K562 (cell line): ENCODE measurements around the gene CBX2. TPM values are rescaled to one million over a fixed set of nuclear protein-coding genes. Genes with fewer than 3 reads are reported as not detected.

Experiments
- ATAC-seq: fragments of 200-7000 bp; cut with Tn5 transposase; 3 replicates; pipeline ENCODE4 v1.9.1; 2020; ENCODE audit warnings: moderate library complexity
- BruUV-seq: library from RNA; stranded (reverse); fragments of 400-500 nt; replicated peaks from 2 replicates; lab custom pipeline; 2021; lab: Mats Ljungman, UMichigan
- CTCF ChIA-PET: fragments of 300-600 bp; formaldehyde crosslinking; extraction: SDS; loops from one replicate; lab custom pipeline; 2021; ENCODE audit warnings: low intra/inter-chr PET ratio; lab: Yijun Ruan, JAX
- POLR2A ChIA-PET: fragments of 300-600, 350-650 bp; sonication (Branson Sonifier 250); formaldehyde crosslinking; extraction: SDS; loops from one replicate; lab custom pipeline; 2021; ENCODE audit warnings: antibody characterized with exemption, inconsistent platforms; lab: Yijun Ruan, JAX
- DNase-seq, 4 experiments: peaks; one replicate each; pipeline versions ENCODE4 v3.0.0 to v3.0.0-alpha.2; 2011 to 2018; ENCODE audit warnings: low spot score in 3 of 4, mixed read lengths in 3 of 4; ENCODE audit errors: extremely low read depth in 1 of 4
- FAIRE-seq: peaks from 2 replicates; lab custom pipeline; 2011; peaks lifted over from hg19 to GRCh38; lab: Jason Lieb, UNC
- H2AFZ ChIP-seq: 2 replicates; pipeline ENCODE4 v1.6.0; 2011; ENCODE audit warnings: low read depth, low read length, control low read depth, inconsistent platforms
- H3K27ac ChIP-seq: fragments of 200-600 bp; 3 replicates; pipeline ENCODE4 v1.8.0; 2011; ENCODE audit warnings: low read depth, mild to moderate bottlenecking, control low read depth, inconsistent platforms, low read length, moderate library complexity, mixed read lengths; ENCODE audit errors: extremely low read depth
- H3K27me3 ChIP-seq, 2 experiments: fragments of 300-600 bp in 1 of 2; 2 replicates in 1 of 2; 3 replicates in 1 of 2; pipeline versions ENCODE4 v1.6.0 to v1.8.0; 2011; ENCODE audit warnings: inconsistent platforms in 2 of 2, low read length in 2 of 2, mild to moderate bottlenecking in 1 of 2, mixed read lengths in 1 of 2, moderate library complexity in 1 of 2; ENCODE audit not compliant: control insufficient read depth in 2 of 2, insufficient read depth in 2 of 2
- H3K36me3 ChIP-seq: fragments of 300-600 bp; 3 replicates; pipeline ENCODE4 v1.8.0; 2011; ENCODE audit warnings: mild to moderate bottlenecking, low read length, inconsistent platforms; ENCODE audit not compliant: control insufficient read depth, insufficient read depth
- H3K4me1 ChIP-seq, 2 experiments: fragments of 200-600 bp in 1 of 2; replicated peaks in 1 of 2; 2 replicates in 1 of 2; 3 replicates in 1 of 2; pipeline versions ENCODE4 v1.5.1 to v1.8.0; 2011; ENCODE audit warnings: inconsistent platforms in 2 of 2, low read length in 2 of 2, mild to moderate bottlenecking in 1 of 2, mixed read lengths in 1 of 2, moderate library complexity in 1 of 2; ENCODE audit not compliant: control insufficient read depth in 2 of 2, insufficient read depth in 2 of 2
- H3K4me2 ChIP-seq: 2 replicates; pipeline ENCODE4 v1.6.1; 2011; ENCODE audit warnings: low read length, control low read depth, inconsistent platforms, mixed read lengths; ENCODE audit not compliant: insufficient read depth
- H3K4me3 ChIP-seq: fragments of 200-600 bp; sonication (generic), shearing (Covaris generic); 2 replicates; pipeline ENCODE4 v1.5.1; 2016; ENCODE audit warnings: control low read depth, inconsistent platforms
- H3K79me2 ChIP-seq: fragments of 200-600 bp; 3 replicates; pipeline ENCODE4 v1.8.0; 2011; ENCODE audit warnings: low read length, inconsistent platforms; ENCODE audit not compliant: control insufficient read depth, insufficient read depth
- H3K9ac ChIP-seq, 2 experiments: 2 replicates each; pipeline versions ENCODE4 v1.6.0 to v1.6.1; 2011; ENCODE audit warnings: low read depth in 2 of 2, low read length in 2 of 2, control low read depth in 1 of 2, inconsistent platforms in 1 of 2, mild to moderate bottlenecking in 1 of 2, mixed read lengths in 1 of 2; ENCODE audit not compliant: insufficient read depth in 1 of 2
- H3K9me1 ChIP-seq: one replicate; pipeline ENCODE4 v1.6.0; 2011; ENCODE audit warnings: inconsistent platforms, mild to moderate bottlenecking, low read length, moderate library complexity; ENCODE audit not compliant: control insufficient read depth, insufficient read depth
- H3K9me3 ChIP-seq: replicated peaks from 2 replicates; pipeline ENCODE4 v1.5.1; 2011; ENCODE audit warnings: low read depth, low read length, inconsistent platforms; ENCODE audit not compliant: control insufficient read depth, insufficient read depth
- H4K20me1 ChIP-seq: replicated peaks from 2 replicates; pipeline ENCODE4 v1.6.1; 2011; ENCODE audit warnings: low read length, inconsistent platforms, mixed read lengths; ENCODE audit not compliant: control insufficient read depth, insufficient read depth
- CBFB ChIP-seq: sonication (generic); formaldehyde crosslinking; IDR thresholded peaks from 2 replicates; pipeline ENCODE4 v1.4.0; 2020; ENCODE audit warnings: mild to moderate bottlenecking, missing genetic modification reagents
- CREM ChIP-seq: IDR thresholded peaks from 2 replicates; pipeline ENCODE4 v1.6.1; 2014; ENCODE audit warnings: antibody characterized with exemption, low read depth
- FUS ChIP-seq: fragments of 200-400 bp; formaldehyde crosslinking; optimal IDR thresholded peaks from 2 replicates; pipeline ENCODE3; 2017; ENCODE audit warnings: low read depth, low read length
- HMGN3 ChIP-seq: IDR thresholded peaks from 2 replicates; pipeline ENCODE4 v1.6.1; 2011; ENCODE audit warnings: borderline replicate concordance, low read depth, mild to moderate bottlenecking, mixed read lengths, low read length; ENCODE audit not compliant: insufficient read length; ENCODE audit errors: extremely low read depth
- KLF1 ChIP-seq: fragments of 450-650 bp; IDR thresholded peaks from 2 replicates; pipeline ENCODE4 v1.6.1; 2016; ENCODE audit warnings: missing genetic modification characterization, missing compliant biosample characterization
- NFYB ChIP-seq: IDR thresholded peaks from 2 replicates; pipeline ENCODE4 v1.6.1; 2011; ENCODE audit warnings: mild to moderate bottlenecking, moderate library complexity; ENCODE audit not compliant: insufficient read length; ENCODE audit errors: extremely low read depth
- RCOR1 ChIP-seq, 2 experiments: IDR thresholded peaks; 2 replicates each; pipeline ENCODE4 v1.6.1; 2012; ENCODE audit warnings: low read depth in 2 of 2, low read length in 2 of 2, borderline replicate concordance in 1 of 2, improper control_type of control experiment in 1 of 2
- ZBTB8A ChIP-seq: fragments of 450-650 bp; IDR thresholded peaks from 2 replicates; pipeline ENCODE4 v1.6.1; 2018; ENCODE audit warnings: mild to moderate bottlenecking, moderate library complexity; ENCODE audit not compliant: partially characterized antibody
- WGBS: fragments of 100-300 bp; shearing (Covaris generic); methylation state at CpG from one replicate; pipeline ENCODE4 v1.1.6; 2016; ENCODE audit warnings: low coverage, mixed read lengths; ENCODE audit not compliant: insufficient coverage; ENCODE audit errors: missing lambda C conversion rate; 5-methylcytosine and 5-hydroxymethylcytosine counted together
- in situ Hi-C: fragments of 300-500 bp; cut with MboI; formaldehyde crosslinking; loops from 4 replicates; pipeline ENCODE4 v1.15.0; 2018; ENCODE audit warnings: inconsistent platforms, mixed read lengths
- intact Hi-C: fragments of 100-400 bp; cut with micrococcal nuclease; formaldehyde crosslinking; loops from 2 replicates; pipeline ENCODE4 v1.14.2; 2022
- polyA plus RNA-seq, 8 experiments: library from polyadenylated mRNA; depleted of rRNA in 4 of 8; stranded (reverse) in 5 of 8; unstranded in 3 of 8; fragments of >200 nt; fragmentation: Nextera tagmentation in 2 of 8; fragmentation: Illumina TruSeq in 1 of 8; extraction: Ambion mirVana in 2 of 8; extraction: Trizol in 1 of 8; gene quantifications; 2 replicates each; pipeline versions ENCODE4 v1.2.1 to v1.2.3, GENCODE V29; 2011 to 2014; ENCODE audit warnings: inconsistent platforms in 1 of 8, missing spikeins in 1 of 8
- total RNA-seq, 7 experiments: library from RNA; depleted of rRNA in 6 of 7; stranded (reverse); fragments of >200 nt in 6 of 7; fragmentation: Illumina TruSeq in 2 of 7; extraction: Trizol in 2 of 7; gene quantifications; 2 replicates each; pipeline versions ENCODE4 v1.2.1 to v1.2.3, GENCODE V29; 2011 to 2021; ENCODE audit warnings: low replicate concordance in 1 of 7
- TF ChIP-seq, protein P1 (sequence below): fragments of 250-450 bp; sonication (Bioruptor Pico); IDR thresholded peaks from 2 replicates; pipeline ENCODE4 v1.8.0; 2022; ENCODE audit warnings: inconsistent platforms
- TF ChIP-seq, protein P2 (sequence below), 3 experiments: fragments of 200-800 bp in 1 of 3; fragments of 250-450 bp in 1 of 3; fragments of 450-650 bp in 1 of 3; sonication (Bioruptor Pico) in 1 of 3; sonication (Bioruptor generic) in 1 of 3; formaldehyde crosslinking in 1 of 3; IDR thresholded peaks; 2 replicates each; pipeline versions ENCODE4 v1.6.1 to v1.8.0; 2016 to 2022; ENCODE audit warnings: mild to moderate bottlenecking in 2 of 3, missing genetic modification characterization in 2 of 3, missing compliant biosample characterization in 1 of 3, moderate library complexity in 1 of 3
- TF ChIP-seq, protein P3 (sequence below): fragments of 450-650 bp; IDR thresholded peaks from 2 replicates; pipeline ENCODE4 v1.6.1; 2017; ENCODE audit warnings: antibody characterized with exemption

Gene CBX2
- total and polyA plus RNA-seq, 9 of the 15 experiments (the other 6 are each of a cell fraction or from before 2014, with no cell fraction given) = 0.66 to 26.9 (median 13.9) TPM

DNA sequence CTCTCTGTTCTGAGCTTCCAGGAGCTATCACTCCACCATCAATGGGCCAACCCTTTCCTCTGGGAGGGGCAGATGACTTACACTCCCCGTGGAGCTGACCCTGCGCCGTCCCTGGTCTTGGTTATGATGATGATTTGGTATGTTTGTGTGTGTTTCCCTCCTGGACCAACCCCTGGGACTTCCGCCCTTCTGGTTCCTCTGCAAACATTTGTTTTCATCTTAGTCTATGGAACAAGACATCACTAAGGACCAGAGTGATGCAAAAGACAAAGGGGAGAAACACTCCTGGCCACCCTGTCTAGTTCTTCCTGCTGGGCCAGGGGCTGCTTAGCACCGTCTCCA is 47.6 kb downstream of the CBX2 start:
- Histone ChIP-seq H4K20me1 (no peaks in the 10 kb centered on the region), H3K9me1 (no peaks in the 10 kb centered on the region), H3K4me3 (peak overlapping the region; percentile 44), H3K79me2 (peaks cover 32% of the 10 kb centered on the region), H3K4me2 (peak overlapping the region; percentile 90), H3K27me3 (no peaks in the 10 kb centered on the region), H2AFZ (peak overlapping the region; percentile 75; the same call in 1 of the 2 replicates), H3K36me3 (no peaks in the 10 kb centered on the region), H3K4me1 (peaks cover 66 to 75% of the 10 kb centered on the region in 2 experiments), H3K9ac (peak overlapping the region; percentile 77 to 87), H3K9me3 (no peaks in the 10 kb centered on the region), H3K27ac (peak overlapping the region; percentile 87)
- POLR2A ChIA-PET = interaction anchor here (0.6 to 17.8 kb wide), 4 partner anchors 10 to 31 kb away, joined by 3 to 386 read pairs (median 12); no protein-coding TSS in a partner anchor
- DNase-seq (peak in 3 of 4 experiments; percentile 20 to 74 (median 49)), ATAC-seq (peak; percentile 61), FAIRE-seq (peak; percentile 19)
- CTCF ChIA-PET = no interaction called here
- no TSS peak for BruUV-seq
- intact Hi-C loops (no loop called here), in situ Hi-C loops (no loop called here)
- 6% methylated on average over 5 of the region's 5 CpGs for WGBS
- TF ChIP-seq RCOR1 (IDR thresholded peaks at IDR 0.05; ENCODE audit: borderline replicate concordance in 1 of 2, low read depth in 2 of 2, low read length in 2 of 2) (peak in 1 of 2 experiments; percentile 61; a peak in 2 of 4 replicates), FUS (no peak), ZBTB8A (no peak), KLF1 (tag) (no peak), CREM (0 out of 2 replicates have a peak, but pooled peaks have one; percentile 1), HMGN3 (no peak), CBFB (CRISPR knock-in tag) (no peak), NFYB (no peak)
- TF ChIP-seq, protein P1, sequence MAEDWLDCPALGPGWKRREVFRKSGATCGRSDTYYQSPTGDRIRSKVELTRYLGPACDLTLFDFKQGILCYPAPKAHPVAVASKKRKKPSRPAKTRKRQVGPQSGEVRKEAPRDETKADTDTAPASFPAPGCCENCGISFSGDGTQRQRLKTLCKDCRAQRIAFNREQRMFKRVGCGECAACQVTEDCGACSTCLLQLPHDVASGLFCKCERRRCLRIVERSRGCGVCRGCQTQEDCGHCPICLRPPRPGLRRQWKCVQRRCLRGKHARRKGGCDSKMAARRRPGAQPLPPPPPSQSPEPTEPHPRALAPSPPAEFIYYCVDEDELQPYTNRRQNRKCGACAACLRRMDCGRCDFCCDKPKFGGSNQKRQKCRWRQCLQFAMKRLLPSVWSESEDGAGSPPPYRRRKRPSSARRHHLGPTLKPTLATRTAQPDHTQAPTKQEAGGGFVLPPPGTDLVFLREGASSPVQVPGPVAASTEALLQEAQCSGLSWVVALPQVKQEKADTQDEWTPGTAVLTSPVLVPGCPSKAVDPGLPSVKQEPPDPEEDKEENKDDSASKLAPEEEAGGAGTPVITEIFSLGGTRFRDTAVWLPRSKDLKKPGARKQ (CRISPR knock-in tag) = no peak
- TF ChIP-seq, protein P2, sequence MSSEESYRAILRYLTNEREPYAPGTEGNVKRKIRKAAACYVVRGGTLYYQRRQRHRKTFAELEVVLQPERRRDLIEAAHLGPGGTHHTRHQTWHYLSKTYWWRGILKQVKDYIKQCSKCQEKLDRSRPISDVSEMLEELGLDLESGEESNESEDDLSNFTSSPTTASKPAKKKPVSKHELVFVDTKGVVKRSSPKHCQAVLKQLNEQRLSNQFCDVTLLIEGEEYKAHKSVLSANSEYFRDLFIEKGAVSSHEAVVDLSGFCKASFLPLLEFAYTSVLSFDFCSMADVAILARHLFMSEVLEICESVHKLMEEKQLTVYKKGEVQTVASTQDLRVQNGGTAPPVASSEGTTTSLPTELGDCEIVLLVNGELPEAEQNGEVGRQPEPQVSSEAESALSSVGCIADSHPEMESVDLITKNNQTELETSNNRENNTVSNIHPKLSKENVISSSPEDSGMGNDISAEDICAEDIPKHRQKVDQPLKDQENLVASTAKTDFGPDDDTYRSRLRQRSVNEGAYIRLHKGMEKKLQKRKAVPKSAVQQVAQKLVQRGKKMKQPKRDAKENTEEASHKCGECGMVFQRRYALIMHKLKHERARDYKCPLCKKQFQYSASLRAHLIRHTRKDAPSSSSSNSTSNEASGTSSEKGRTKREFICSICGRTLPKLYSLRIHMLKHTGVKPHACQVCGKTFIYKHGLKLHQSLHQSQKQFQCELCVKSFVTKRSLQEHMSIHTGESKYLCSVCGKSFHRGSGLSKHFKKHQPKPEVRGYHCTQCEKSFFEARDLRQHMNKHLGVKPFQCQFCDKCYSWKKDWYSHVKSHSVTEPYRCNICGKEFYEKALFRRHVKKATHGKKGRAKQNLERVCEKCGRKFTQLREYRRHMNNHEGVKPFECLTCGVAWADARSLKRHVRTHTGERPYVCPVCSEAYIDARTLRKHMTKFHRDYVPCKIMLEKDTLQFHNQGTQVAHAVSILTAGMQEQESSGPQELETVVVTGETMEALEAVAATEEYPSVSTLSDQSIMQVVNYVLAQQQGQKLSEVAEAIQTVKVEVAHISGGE (CRISPR knock-in tag; IDR thresholded peaks at IDR 0.05) = peak in 1 of 3 experiments; percentile 55; a peak in 1 of 6 replicates
- TF ChIP-seq, protein P3, sequence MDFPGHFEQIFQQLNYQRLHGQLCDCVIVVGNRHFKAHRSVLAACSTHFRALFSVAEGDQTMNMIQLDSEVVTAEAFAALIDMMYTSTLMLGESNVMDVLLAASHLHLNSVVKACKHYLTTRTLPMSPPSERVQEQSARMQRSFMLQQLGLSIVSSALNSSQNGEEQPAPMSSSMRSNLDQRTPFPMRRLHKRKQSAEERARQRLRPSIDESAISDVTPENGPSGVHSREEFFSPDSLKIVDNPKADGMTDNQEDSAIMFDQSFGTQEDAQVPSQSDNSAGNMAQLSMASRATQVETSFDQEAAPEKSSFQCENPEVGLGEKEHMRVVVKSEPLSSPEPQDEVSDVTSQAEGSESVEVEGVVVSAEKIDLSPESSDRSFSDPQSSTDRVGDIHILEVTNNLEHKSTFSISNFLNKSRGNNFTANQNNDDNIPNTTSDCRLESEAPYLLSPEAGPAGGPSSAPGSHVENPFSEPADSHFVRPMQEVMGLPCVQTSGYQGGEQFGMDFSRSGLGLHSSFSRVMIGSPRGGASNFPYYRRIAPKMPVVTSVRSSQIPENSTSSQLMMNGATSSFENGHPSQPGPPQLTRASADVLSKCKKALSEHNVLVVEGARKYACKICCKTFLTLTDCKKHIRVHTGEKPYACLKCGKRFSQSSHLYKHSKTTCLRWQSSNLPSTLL = no peak
